ENCODE results near the gene RAB36.

- TF ChIP-seq, protein P1, sequence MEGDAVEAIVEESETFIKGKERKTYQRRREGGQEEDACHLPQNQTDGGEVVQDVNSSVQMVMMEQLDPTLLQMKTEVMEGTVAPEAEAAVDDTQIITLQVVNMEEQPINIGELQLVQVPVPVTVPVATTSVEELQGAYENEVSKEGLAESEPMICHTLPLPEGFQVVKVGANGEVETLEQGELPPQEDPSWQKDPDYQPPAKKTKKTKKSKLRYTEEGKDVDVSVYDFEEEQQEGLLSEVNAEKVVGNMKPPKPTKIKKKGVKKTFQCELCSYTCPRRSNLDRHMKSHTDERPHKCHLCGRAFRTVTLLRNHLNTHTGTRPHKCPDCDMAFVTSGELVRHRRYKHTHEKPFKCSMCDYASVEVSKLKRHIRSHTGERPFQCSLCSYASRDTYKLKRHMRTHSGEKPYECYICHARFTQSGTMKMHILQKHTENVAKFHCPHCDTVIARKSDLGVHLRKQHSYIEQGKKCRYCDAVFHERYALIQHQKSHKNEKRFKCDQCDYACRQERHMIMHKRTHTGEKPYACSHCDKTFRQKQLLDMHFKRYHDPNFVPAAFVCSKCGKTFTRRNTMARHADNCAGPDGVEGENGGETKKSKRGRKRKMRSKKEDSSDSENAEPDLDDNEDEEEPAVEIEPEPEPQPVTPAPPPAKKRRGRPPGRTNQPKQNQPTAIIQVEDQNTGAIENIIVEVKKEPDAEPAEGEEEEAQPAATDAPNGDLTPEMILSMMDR (IDR thresholded peaks at IDR 0.05) = no peak
- TF ChIP-seq POLR2A (IDR thresholded peaks at IDR 0.05) = no peak
Observed at GRCh38 chr22:23157560-23158515, 12.6 kb downstream of the RAB36 start.
